A549 (cell line): Measurements from ENCODE around the gene ATP1B1. TPM values are rescaled to one million over a fixed set of nuclear protein-coding genes. Genes with fewer than 3 reads are reported as not detected.

Source experiments
- ATAC-seq, 2 experiments: fragments of 200-7000 bp in 1 of 2; fragments of >200 bp in 1 of 2; cut with Nextera tagmentation in 1 of 2; cut with Tn5 transposase in 1 of 2; 3 replicates each; pipeline versions ENCODE4 v1.8.0 to v1.9.1; 2018 to 2020; ENCODE audit warnings: mild to moderate bottlenecking in 1 of 2, moderate library complexity in 1 of 2
- CTCF ChIA-PET: fragments of 300-600 bp; sonication (Branson Sonifier 250); formaldehyde crosslinking; extraction: SDS; loops from one replicate; lab custom pipeline; 2021; ENCODE audit warnings: antibody characterized with exemption, inconsistent platforms; lab: Yijun Ruan, JAX
- POLR2A ChIA-PET: fragments of 350-600 bp; formaldehyde crosslinking; extraction: SDS; loops from one replicate; lab custom pipeline; 2021; ENCODE audit warnings: antibody characterized with exemption, inconsistent platforms; lab: Yijun Ruan, JAX
- DNase-seq, 2 experiments: peaks; one replicate each; pipeline versions ENCODE4 v3.0.0 to v3.0.0-alpha.2; 2011 to 2016; ENCODE audit warnings: low read depth in 1 of 2, low spot score in 1 of 2
- FAIRE-seq: peaks from 2 replicates; lab custom pipeline; 2011; peaks lifted over from hg19 to GRCh38; lab: Jason Lieb, UNC
- H3K27ac ChIP-seq, 2 experiments: fragments of >200 bp; sonication (Bioruptor Twin); formaldehyde crosslinking; 3 replicates each; pipeline ENCODE4 v1.5.1; 2016 to 2017
- H3K4me1 ChIP-seq: fragments of >200 bp; sonication (Bioruptor Twin); formaldehyde crosslinking; 3 replicates; pipeline ENCODE4 v1.6.1; 2016
- H3K4me2 ChIP-seq: fragments of >200 bp; sonication (Bioruptor Twin); formaldehyde crosslinking; 3 replicates; pipeline ENCODE4 v1.6.1; 2016
- H3K4me3 ChIP-seq: fragments of >200 bp; sonication (Bioruptor Twin); formaldehyde crosslinking; 3 replicates; pipeline ENCODE4 v1.5.1; 2016
- H3K9me3 ChIP-seq: fragments of >200 bp; sonication (Bioruptor Twin); formaldehyde crosslinking; 3 replicates; pipeline ENCODE4 v1.6.1; 2016
- BHLHE40 ChIP-seq: IDR thresholded peaks from 2 replicates; pipeline ENCODE4 v1.6.1; 2012; ENCODE audit warnings: low read depth, low read length, inconsistent platforms
- CHD2 ChIP-seq: fragments of 150-350 bp; IDR thresholded peaks from 2 replicates; pipeline ENCODE4 v1.6.1; 2014; ENCODE audit warnings: low read length; ENCODE audit not compliant: partially characterized antibody
- CHD4 ChIP-seq: fragments of 200-600 bp; sonication (generic); IDR thresholded peaks from 2 replicates; pipeline ENCODE4 v1.6.1; 2016; ENCODE audit warnings: antibody characterized with exemption, mild to moderate bottlenecking, borderline replicate concordance
- EHF ChIP-seq: fragments of 250-450 bp; sonication (Bioruptor Pico); IDR thresholded peaks from 2 replicates; pipeline ENCODE4 v1.5.0; 2020; ENCODE audit warnings: mild to moderate bottlenecking
- EHMT2 ChIP-seq: fragments of 200-600 bp; sonication (generic); IDR thresholded peaks from 2 replicates; pipeline ENCODE4 v1.6.1; 2016; ENCODE audit warnings: antibody characterized with exemption, low read depth, mild to moderate bottlenecking, moderate library complexity
- EP300 ChIP-seq, 2 experiments: fragments of >200 bp; sonication (Bioruptor Twin); formaldehyde crosslinking; IDR thresholded peaks; 2 replicates in 1 of 2; 3 replicates in 1 of 2; pipeline ENCODE4 v1.6.1; 2016 to 2017
- FOSL2 ChIP-seq, 2 experiments: fragments of 450-650 bp in 1 of 2; fragments of >200 bp in 1 of 2; sonication (Bioruptor Twin) in 1 of 2; formaldehyde crosslinking; IDR thresholded peaks; 2 replicates each; pipeline versions ENCODE4 v1.5.0 to v1.6.1; 2016 to 2020; ENCODE audit warnings: mild to moderate bottlenecking in 1 of 2, moderate library complexity in 1 of 2
- GATA3 ChIP-seq: IDR thresholded peaks from 2 replicates; pipeline ENCODE4 v1.6.1; 2012; ENCODE audit warnings: borderline replicate concordance
- HDAC2 ChIP-seq: fragments of 200-600 bp; sonication (generic); IDR thresholded peaks from 2 replicates; pipeline ENCODE4 v1.6.1; 2016
- JUN ChIP-seq, 2 experiments: fragments of >200 bp; sonication (Bioruptor Twin); formaldehyde crosslinking; IDR thresholded peaks; 2 replicates in 1 of 2; 3 replicates in 1 of 2; pipeline ENCODE4 v1.6.1; 2016 to 2017
- JUNB ChIP-seq: fragments of >200 bp; sonication (Bioruptor Twin); formaldehyde crosslinking; IDR thresholded peaks from 2 replicates; pipeline ENCODE4 v1.6.1; 2016
- KDM1A ChIP-seq: fragments of 200-600 bp; sonication (generic); IDR thresholded peaks from 2 replicates; pipeline ENCODE4 v1.6.1; 2016; ENCODE audit warnings: low read depth, mild to moderate bottlenecking
- MAFK ChIP-seq: fragments of 450-650 bp; IDR thresholded peaks from 2 replicates; pipeline ENCODE4 v1.6.1; 2014; ENCODE audit not compliant: partially characterized antibody
- MYC ChIP-seq: IDR thresholded peaks from 2 replicates; pipeline ENCODE4 v1.6.1; 2012; ENCODE audit warnings: mild to moderate bottlenecking, inconsistent platforms, low read length, improper control_type of control experiment, borderline replicate concordance
- PHF8 ChIP-seq: fragments of 200-600 bp; sonication (generic); IDR thresholded peaks from 2 replicates; pipeline ENCODE4 v1.6.1; 2016; ENCODE audit warnings: low read depth, mild to moderate bottlenecking, antibody characterized with exemption, moderate library complexity, borderline replicate concordance
- TFCP2L1 ChIP-seq: fragments of 250-450 bp; sonication (Bioruptor Pico); IDR thresholded peaks from 2 replicates; pipeline ENCODE4 v1.5.0; 2021; ENCODE audit warnings: mild to moderate bottlenecking
- TP53 ChIP-seq: fragments of 250-450 bp; sonication (Bioruptor Pico); IDR thresholded peaks from 2 replicates; pipeline ENCODE4 v1.5.0; 2021; ENCODE audit warnings: mild to moderate bottlenecking, moderate library complexity
- ZFP36 ChIP-seq: fragments of 450-650 bp; IDR thresholded peaks from 2 replicates; pipeline ENCODE4 v1.6.1; 2014; ENCODE audit warnings: borderline replicate concordance; ENCODE audit not compliant: partially characterized antibody
- WGBS: methylation state at CpG from one replicate; pipeline ENCODE4 v1.1.6; 2017; ENCODE audit errors: missing lambda C conversion rate; 5-methylcytosine and 5-hydroxymethylcytosine counted together
- polyA plus RNA-seq, 4 experiments: library from polyadenylated mRNA; depleted of rRNA in 3 of 4; stranded (reverse); fragments of >200 nt; fragmentation: RNase III in 1 of 4; extraction: RNeasy Plus Mini Kit Qiagen cat#74134 plus additional on column Dnase treatment in 1 of 4; gene quantifications; 2 replicates in 3 of 4; 3 replicates in 1 of 4; pipeline ENCODE4 v1.2.3, GENCODE V29; 2011 to 2017
- TF ChIP-seq, protein P1 (sequence below): fragments of 250-450 bp; sonication (Bioruptor Pico); IDR thresholded peaks from 2 replicates; pipeline ENCODE4 v1.5.0; 2021; ENCODE audit warnings: mild to moderate bottlenecking, moderate library complexity, borderline replicate concordance
- TF ChIP-seq, protein P2 (sequence below): IDR thresholded peaks from 2 replicates; pipeline ENCODE4 v1.6.1; 2012; ENCODE audit warnings: low read depth, borderline replicate concordance
- TF ChIP-seq, protein P3 (sequence below): IDR thresholded peaks from 2 replicates; pipeline ENCODE4 v1.6.1; 2012
- TF ChIP-seq, protein P4 (sequence below): fragments of 200-600 bp; sonication (generic); IDR thresholded peaks from 2 replicates; pipeline ENCODE4 v1.6.1; 2016; ENCODE audit warnings: antibody characterized with exemption, mild to moderate bottlenecking, moderate library complexity
- TF ChIP-seq, protein P5 (sequence below): fragments of 450-650 bp; IDR thresholded peaks from 2 replicates; pipeline ENCODE4 v1.6.1; 2014; ENCODE audit warnings: antibody characterized with exemption

The ATP1B1 gene
- polyA plus RNA-seq, 2 of the 4 experiments (the other 2 are of a cell fraction), result 303 to 377 TPM

DNA sequence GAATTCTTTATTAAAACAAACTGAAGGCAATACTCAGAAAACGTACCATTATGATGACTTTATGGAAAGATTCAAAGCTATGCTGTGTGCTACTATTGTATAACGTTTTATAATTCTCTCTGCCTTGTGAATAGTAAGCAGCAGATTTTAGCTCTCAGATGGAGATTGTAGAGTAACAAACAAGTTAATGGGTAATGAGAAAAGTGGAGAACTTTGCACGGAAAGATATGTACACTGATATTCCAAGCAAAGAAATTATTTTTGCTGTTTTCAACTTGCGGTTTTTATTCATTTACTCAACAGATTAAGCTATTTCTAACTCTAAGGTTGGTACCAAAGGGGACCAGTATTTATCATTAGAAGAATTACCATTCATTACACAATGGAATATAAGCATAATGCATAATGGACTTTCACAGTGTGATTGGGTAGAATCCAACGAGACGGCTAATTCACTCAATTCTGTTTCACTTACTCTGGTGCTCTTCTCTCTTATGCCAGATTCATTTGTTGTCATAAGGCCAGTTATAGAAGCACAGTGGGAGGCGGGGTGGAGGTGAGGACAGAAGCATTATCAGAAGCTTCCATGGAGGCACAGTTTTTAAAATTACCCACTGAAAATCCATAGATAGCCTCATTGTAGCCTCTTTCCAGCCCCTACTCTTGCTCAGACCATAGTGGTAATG lies 38.6 kb downstream of the ATP1B1 start:
- DNase-seq, result no peak
- 20% methylated on average over 7 of the region's 7 CpGs for WGBS
- Histone ChIP-seq H3K9me3 (0 out of 3 replicates have a peak, but pooled peaks cover 2% of the 10 kb centered on the region), H3K4me2 (peak overlapping the region; percentile 62), H3K4me3 (no peak overlapping the region), H3K4me1 (peaks cover 75% of the 10 kb centered on the region), H3K27ac (peak overlapping the region; percentile 89 to 95)
- FAIRE-seq, result no peak
- 0 out of 6 replicates have a peak, but pooled peaks have one; percentile 5 to 14 for ATAC-seq
- POLR2A ChIA-PET, result no interaction called here
- TF ChIP-seq KDM1A, result no peak
- TF ChIP-seq TFCP2L1 (CRISPR knock-in tag), result no peak
- TF ChIP-seq CHD4, result no peak
- TF ChIP-seq MAFK, result no peak
- TF ChIP-seq HDAC2, result no peak
- TF ChIP-seq MYC, result no peak
- no peak for TF ChIP-seq GATA3
- no peak for TF ChIP-seq EHF (CRISPR knock-in tag)
- no peak for TF ChIP-seq EHMT2
- no peak for TF ChIP-seq TP53
- no peak for TF ChIP-seq JUNB
- no peak for TF ChIP-seq JUN (IDR thresholded peaks at IDR 0.05)
- TF ChIP-seq, protein P1, sequence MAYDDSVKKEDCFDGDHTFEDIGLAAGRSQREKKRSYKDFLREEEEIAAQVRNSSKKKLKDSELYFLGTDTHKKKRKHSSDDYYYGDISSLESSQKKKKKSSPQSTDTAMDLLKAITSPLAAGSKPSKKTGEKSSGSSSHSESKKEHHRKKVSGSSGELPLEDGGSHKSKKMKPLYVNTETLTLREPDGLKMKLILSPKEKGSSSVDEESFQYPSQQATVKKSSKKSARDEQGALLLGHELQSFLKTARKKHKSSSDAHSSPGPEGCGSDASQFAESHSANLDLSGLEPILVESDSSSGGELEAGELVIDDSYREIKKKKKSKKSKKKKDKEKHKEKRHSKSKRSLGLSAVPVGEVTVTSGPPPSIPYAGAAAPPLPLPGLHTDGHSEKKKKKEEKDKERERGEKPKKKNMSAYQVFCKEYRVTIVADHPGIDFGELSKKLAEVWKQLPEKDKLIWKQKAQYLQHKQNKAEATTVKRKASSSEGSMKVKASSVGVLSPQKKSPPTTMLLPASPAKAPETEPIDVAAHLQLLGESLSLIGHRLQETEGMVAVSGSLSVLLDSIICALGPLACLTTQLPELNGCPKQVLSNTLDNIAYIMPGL (CRISPR knock-in tag), result no peak
- TF ChIP-seq, protein P2, sequence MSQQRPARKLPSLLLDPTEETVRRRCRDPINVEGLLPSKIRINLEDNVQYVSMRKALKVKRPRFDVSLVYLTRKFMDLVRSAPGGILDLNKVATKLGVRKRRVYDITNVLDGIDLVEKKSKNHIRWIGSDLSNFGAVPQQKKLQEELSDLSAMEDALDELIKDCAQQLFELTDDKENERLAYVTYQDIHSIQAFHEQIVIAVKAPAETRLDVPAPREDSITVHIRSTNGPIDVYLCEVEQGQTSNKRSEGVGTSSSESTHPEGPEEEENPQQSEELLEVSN, result no peak
- no peak for TF ChIP-seq ZFP36
- no peak for TF ChIP-seq PHF8
- TF ChIP-seq, all 56 proteins: peak for 0
- CTCF ChIA-PET, result interaction anchor here (1.0 kb wide), 1 partner anchor 10 kb away, joined by 4 read pairs; no protein-coding TSS in a partner anchor

DNA sequence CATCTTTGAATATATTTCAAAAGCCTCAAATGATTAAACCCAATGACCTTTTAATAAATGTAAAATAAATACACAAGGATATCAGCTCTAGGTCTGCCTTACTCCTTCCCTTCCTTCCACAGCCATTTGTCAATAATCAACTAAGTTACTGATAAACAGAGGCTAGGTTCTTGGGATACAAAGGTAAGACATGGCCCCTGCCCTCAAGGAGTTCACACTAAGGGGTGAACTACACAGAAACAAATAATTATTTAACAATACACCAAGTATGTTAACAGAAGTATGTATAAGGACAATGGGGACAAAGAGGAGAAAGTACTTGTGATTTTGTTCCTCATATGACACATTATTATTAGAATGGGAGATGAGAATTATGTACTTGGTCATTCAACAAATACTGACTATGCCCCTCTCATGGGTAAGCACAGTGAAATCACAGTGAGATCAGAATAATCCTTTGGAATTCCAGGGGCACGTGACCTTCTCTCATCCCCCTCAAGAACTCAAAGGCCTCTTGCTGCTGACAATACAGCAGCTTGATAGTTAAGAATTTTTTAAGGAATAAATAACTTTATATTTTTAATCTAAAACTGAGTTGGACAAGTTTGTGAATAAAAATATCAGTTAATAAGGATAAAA lies 40.2 kb downstream of the ATP1B1 start:
- TF ChIP-seq EP300 (IDR thresholded peaks at IDR 0.05) (peak in 1 of 2 experiments; percentile 29; a peak in 1 of 5 replicates), CHD2 (no peak), JUN (IDR thresholded peaks at IDR 0.05) (peak; percentile 42 to 43; a peak in 2 of 5 replicates), FOSL2 (IDR thresholded peaks at IDR 0.05) (no peak), FOSL2 (CRISPR knock-in tag; IDR thresholded peaks at IDR 0.05) (peak; percentile 38), GATA3 (peak; percentile 13; the same call in 1 of the 2 replicates), BHLHE40 (peak; percentile 47; the same call in 1 of the 2 replicates)
- TF ChIP-seq, protein P3, sequence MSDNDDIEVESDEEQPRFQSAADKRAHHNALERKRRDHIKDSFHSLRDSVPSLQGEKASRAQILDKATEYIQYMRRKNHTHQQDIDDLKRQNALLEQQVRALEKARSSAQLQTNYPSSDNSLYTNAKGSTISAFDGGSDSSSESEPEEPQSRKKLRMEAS, result 0 out of 2 replicates have a peak, but pooled peaks have one; percentile 17
- TF ChIP-seq, protein P4, sequence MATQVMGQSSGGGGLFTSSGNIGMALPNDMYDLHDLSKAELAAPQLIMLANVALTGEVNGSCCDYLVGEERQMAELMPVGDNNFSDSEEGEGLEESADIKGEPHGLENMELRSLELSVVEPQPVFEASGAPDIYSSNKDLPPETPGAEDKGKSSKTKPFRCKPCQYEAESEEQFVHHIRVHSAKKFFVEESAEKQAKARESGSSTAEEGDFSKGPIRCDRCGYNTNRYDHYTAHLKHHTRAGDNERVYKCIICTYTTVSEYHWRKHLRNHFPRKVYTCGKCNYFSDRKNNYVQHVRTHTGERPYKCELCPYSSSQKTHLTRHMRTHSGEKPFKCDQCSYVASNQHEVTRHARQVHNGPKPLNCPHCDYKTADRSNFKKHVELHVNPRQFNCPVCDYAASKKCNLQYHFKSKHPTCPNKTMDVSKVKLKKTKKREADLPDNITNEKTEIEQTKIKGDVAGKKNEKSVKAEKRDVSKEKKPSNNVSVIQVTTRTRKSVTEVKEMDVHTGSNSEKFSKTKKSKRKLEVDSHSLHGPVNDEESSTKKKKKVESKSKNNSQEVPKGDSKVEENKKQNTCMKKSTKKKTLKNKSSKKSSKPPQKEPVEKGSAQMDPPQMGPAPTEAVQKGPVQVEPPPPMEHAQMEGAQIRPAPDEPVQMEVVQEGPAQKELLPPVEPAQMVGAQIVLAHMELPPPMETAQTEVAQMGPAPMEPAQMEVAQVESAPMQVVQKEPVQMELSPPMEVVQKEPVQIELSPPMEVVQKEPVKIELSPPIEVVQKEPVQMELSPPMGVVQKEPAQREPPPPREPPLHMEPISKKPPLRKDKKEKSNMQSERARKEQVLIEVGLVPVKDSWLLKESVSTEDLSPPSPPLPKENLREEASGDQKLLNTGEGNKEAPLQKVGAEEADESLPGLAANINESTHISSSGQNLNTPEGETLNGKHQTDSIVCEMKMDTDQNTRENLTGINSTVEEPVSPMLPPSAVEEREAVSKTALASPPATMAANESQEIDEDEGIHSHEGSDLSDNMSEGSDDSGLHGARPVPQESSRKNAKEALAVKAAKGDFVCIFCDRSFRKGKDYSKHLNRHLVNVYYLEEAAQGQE, result no peak
- TF ChIP-seq, protein P5, sequence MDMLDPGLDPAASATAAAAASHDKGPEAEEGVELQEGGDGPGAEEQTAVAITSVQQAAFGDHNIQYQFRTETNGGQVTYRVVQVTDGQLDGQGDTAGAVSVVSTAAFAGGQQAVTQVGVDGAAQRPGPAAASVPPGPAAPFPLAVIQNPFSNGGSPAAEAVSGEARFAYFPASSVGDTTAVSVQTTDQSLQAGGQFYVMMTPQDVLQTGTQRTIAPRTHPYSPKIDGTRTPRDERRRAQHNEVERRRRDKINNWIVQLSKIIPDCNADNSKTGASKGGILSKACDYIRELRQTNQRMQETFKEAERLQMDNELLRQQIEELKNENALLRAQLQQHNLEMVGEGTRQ, result peak; percentile 87
- 0 out of 3 replicates have a peak, but pooled peaks cover 2% of the 10 kb centered on the region for H3K9me3 ChIP-seq
- ChIA-PET CTCF (no interaction called here), POLR2A (no interaction called here)
- peak; percentile 67 to 79; a peak in 5 of 6 replicates for ATAC-seq
- H3K4me3 ChIP-seq, result no peak overlapping the region
- FAIRE-seq, result peak; percentile 18
- peak overlapping the region; percentile 89 to 95 for H3K27ac ChIP-seq
- DNase-seq, result peak; percentile 15 to 85
- peaks cover 62% of the 10 kb centered on the region for H3K4me1 ChIP-seq
- H3K4me2 ChIP-seq, result peak overlapping the region; percentile 62
- WGBS, result 10% methylated on average over 1 of the region's 1 CpG
